ENCODE data around the gene RERE.
"Not testable (repeated sequence)": the region's sequence is repeated elsewhere in the genome, so short reads cannot be mapped to it uniquely, and the experiment has no call there.

The RERE gene

DNA sequence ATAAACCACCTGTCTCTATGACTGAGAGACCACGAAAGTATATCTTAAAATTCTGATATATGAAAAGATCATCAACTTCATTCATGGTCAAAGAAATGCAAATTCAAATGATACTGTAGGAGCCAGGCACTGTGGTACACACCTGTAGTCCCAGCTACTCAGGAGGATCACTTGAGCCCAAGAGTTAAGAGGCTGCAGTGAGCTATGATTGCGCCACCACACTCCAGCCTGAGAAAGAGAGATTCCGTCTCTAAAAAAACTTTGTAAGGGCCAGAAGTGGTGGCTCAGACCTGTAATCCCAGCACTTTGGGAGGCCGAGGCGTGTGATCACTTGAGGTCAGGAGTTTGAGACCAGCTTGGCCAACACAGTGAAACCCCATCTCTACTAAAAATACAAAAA is 17.0 kb downstream of the RERE start:
- DNase-seq (ENCODE audit: low read depth in 2 of 2): no peak

- DNase-seq (ENCODE audit: low read depth in 2 of 2): no peak
Measured at GRCh38 chr1:8797216-8797615, 20.2 kb downstream of the RERE start.

- DNase-seq (ENCODE audit: low read depth in 2 of 2): no peak
Measured at GRCh38 chr1:8796812-8797211, 20.6 kb downstream of the RERE start.

DNA sequence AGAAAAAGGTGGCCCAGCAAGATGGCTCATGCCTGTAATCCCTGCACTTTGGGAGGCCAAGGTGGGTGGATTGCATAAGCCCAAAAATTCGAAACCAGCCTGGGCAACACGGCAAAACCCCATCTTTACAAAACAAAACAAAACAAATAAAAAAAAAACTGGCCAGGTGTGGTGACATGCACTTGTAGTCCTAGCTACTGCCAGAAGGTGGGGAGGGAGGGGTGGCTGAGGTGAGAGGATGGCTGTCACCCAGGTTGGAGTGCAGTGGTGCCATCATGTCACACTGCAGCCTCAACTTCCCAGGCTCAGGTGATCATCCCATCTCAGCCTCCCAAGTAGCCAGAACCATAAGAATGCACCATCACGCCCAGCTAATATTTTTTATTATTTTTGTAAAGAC is 22.8 kb downstream of the RERE start:
- DNase-seq (ENCODE audit: low read depth in 2 of 2): no peak

GRCh38 chr1:8791819-8792218 is 25.6 kb downstream of the RERE start:
- no peak for DNase-seq (ENCODE audit: low read depth in 2 of 2)

DNA sequence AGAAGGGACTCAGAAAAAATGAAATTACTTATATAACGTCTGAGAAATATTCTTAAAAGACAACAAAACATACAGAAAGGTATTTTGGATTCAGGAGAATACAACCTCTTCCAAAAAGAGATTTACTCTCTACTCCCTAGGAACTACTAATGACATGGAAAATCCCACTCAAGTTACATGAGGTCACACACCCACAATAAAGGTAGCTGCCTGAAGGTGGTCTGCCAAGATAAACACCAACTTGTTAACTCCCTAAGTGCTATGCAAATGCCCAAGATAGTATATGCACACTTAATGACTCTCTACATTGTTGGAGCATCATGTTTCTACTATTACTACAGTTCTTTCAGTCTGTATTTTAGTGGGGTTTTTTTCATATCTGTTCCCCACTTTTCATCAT is 26.5 kb downstream of the RERE start:
- DNase-seq (ENCODE audit: low read depth in 2 of 2): no peak

DNA sequence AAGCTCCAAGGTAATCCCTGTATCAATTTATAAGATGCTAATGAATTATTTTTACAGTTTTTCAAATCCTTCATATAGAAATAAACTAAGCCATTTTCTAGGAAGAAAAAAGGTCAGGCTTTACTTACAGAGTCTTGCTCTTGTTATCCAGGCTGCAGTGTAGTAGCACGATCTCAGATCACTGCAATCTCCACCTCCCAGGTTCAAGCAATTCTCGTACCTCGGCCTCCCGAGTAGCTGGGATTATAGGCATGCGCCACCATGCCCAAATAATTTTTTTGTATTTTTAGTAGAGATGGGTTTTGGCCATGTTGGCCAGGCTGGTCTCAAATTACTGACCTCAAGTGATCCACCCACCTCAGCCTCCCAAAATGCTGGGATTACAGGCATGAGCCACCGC is 27.0 kb downstream of the RERE start:
- DNase-seq (ENCODE audit: low read depth in 2 of 2): no peak

DNA sequence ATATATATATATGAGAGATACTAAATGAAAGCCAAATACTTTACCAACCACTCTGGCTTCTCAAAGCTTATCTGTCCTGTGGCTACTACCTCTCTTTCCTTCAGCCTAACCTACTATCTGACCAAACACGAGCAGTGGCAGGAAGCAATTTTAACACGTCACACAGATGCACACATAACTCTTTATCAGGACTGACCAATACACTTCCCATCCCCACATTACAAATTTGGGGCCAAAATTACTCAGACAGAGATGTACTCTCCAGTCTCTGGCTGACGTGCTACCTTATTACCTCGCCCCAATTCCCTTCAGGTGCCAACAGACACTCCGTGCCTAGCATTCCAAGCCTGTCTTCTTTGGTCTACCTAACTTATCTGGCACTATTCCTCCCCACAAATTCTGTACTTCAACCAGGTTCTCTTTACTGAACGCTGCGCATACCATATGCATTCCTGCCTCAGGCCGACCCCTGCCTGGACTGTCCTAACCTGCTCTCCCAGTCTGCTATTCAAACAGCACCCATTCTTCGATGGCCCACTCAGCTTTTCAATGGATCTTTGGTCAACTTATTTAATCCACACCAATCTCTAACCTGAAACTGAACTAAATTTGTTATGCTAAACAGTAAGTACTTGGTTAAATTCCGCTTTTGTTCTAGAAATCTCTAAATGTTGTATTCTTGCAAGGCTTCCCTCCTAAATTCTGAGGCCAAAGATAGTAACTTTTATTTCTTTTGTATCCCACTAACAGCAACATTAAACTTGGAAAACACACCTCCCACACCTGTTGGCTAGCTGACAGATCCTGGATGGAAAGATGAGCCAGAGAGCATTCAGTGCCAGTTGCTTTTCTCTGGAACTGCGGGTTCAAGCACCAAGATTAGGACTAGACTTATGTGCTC is 27.9 kb downstream of the RERE start:
- DNase-seq (ENCODE audit: low read depth in 2 of 2): no peak

DNA sequence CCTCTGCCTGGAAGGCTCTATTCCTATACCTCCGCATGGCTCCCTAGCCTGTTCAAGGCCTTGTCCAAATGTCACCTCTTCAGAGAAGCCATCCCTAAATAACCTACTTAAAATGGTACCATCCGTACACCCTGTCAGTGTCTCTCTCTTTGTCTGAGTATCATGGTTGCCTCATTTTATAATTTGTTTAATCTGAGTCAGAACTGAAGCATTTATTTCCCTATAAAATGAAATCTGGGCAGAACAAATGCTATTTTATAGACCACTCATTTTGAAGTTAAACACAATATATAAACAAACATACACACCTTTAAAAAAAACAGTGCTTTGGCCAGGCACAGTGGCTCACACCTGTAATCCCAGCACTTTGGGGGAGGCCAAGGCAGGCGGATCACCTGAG is 30.2 kb downstream of the RERE start:
- no peak for DNase-seq (ENCODE audit: low read depth in 2 of 2)

DNA sequence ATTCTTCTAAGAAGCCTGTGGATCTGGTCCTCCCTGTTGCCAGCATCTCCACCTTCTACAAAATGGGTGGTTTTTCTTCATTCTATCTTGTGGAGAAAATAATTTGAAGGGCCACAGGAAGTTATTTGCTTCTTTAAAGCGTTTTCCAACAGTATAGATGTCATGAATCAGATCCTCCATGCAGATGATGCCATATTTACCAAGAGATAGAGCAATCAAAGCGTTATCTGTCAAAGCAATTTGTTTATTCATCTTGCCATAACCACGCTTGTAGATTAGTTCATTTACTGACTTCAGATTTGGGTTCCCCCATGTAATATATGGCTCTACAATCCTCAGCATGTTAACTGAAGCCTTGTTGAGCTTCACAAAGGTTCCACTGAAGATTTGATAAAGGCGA is 31.2 kb downstream of the RERE start:
- DNase-seq (ENCODE audit: low read depth in 2 of 2): not testable (repeated sequence)

DNA sequence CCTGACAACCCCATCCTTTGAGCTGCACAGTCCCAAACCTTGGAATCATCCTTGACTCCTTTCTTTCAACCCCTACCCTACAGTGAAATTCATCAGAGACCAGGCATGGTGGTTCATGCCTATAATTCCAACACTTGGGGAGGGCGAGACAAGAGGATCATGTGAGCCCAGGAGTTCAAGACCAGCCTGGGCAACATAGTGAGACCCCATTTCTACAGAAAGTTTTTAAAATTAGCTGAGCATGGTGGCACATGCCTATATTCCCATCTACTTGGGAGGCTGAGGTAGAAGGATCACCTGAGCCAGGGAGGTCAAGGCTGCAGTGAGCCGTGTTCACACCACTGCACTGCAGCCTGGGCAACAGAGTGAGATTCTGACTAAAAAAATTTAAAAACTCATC is 34.5 kb downstream of the RERE start:
- no peak for DNase-seq (ENCODE audit: low read depth in 2 of 2)

GRCh38 chr1:8782001-8782620 is 35.3 kb downstream of the RERE start:
- DNase-seq (ENCODE audit: low read depth in 2 of 2): no peak

- no peak for DNase-seq (ENCODE audit: low read depth in 2 of 2)
Measured at GRCh38 chr1:8780405-8780804, 37.0 kb downstream of the RERE start.

DNA sequence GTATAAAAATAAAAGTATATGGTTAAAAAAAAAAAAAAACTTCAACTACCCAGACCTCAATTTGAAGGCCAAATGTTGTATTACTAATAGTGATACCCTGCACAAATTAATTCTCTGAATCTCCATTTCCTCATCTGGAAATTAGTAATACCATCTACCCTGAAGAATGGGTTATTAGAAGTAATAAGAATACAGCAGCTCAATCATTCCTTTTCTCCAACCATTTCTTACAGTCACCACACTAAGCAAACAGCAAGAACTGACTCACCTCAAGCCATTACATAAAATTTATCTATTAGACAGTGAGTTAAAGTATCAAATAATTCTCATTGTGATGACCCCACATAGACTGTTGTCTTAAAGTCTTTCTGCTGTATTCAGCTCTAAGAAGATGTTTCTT is 39.6 kb downstream of the RERE start:
- DNase-seq (ENCODE audit: low read depth in 2 of 2): no peak

DNA sequence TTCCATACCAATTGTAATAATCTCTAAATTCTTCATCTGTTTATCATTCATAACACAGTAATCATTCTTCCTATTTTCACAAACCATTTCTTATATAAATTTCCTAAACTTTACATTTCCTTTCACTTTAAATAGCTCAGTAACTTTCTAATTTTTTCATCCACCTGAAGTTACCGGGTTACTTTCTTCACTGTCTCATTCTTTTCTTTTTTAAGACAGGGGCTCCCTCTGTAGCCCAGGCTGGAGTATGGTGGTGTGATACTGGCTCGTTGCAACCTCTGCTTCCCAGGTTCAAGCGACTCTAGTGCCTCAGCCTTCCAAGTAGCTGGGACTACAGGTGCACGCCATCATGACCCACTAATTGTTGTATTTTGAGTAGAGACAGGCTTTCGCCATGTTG is 41.3 kb downstream of the RERE start:
- no peak for DNase-seq (ENCODE audit: low read depth in 2 of 2)

DNA sequence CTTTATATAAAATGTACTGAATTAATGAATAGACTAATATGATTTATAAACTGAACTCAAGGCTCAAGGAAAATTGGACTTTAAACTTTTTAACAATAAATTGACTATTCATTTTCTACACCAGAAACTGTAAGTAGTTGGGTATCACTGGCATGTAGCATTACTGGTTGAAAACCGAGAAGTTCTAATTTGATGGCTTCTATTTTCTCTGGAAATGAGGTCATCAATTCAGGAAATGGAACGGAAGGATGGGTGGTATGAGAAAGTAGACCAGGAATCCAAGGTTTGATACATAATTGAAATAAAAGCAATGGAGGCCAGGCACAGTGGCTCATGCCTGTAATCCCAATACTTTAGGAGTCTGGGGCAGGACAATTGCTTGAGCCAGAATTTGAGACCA is 50.4 kb downstream of the RERE start:
- DNase-seq (ENCODE audit: low read depth in 2 of 2): no peak

- DNase-seq (ENCODE audit: low read depth in 2 of 2): no peak
Measured at GRCh38 chr1:8765198-8765597, 52.2 kb downstream of the RERE start.

DNA sequence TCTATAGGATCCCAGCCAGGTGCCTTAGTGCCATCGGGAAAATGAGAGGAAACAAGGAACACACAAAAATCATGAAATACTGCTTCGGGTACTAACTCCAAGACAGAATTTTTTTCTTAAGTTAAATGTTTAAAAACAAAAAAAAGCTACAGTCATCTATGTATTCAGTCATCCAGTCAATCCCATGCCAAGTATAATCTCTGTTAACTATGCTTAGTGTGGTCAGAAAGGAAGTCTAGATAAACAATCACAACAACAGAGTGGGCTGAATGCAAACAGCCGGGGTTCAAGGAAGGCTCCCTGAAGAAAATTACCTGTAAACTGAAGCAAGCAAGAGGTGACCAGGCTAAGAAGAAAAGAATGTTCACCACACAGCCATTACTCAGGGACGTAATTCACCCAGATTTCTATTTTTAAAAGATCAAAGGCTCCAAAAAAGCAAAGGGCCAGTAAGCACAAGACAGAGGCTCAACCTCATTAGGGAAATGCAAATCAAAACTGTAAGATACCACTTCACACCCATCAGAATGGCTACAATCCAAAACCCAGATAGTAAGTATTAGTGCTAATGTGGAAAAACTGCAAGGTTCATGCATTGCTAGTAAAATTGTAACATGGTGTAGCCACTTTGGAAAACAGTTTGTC is 53.0 kb downstream of the RERE start:
- no peak for DNase-seq (ENCODE audit: low read depth in 2 of 2)

GRCh38 chr1:8763888-8764287 is 53.6 kb downstream of the RERE start:
- no peak for DNase-seq (ENCODE audit: low read depth in 2 of 2)

DNA sequence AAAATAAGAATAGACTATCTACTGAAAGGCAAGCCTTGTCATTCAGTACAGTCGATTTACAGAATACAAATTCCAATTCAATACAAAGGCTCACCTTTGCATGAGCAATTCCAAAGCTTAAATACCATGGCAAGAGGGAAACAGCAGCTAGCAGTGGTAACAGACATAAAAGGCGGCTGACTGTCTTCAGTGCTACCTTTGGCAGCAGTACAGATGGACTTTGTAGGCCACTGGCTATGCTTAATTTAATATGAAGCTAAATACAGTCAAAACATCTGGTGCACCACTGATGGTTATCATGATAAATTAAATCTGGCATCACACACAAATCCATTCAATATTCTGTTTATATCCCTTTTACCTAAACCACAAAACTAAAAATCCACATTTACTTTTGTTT is 62.4 kb downstream of the RERE start:
- DNase-seq (ENCODE audit: low read depth in 2 of 2): no peak

DNA sequence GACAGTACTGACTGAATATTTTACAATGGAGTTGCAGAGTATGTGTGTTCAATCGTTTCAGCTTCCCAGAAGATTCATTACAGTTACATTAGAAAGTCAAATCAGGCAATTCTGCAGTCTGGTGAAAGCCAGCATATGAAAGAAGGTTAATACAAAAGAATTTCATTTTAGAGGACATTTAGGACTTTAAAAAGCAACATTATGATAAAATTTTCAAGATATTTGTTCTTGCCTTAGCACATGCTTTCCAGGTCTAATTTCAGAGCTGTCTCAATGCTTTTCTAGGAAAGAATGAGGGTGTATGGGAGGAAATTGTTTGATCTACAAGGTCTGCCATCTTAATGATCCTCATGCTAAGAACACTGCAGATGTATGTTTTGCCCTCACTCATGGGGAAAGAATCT is 63.2 kb downstream of the RERE start:
- no peak for DNase-seq (ENCODE audit: low read depth in 2 of 2)

DNA sequence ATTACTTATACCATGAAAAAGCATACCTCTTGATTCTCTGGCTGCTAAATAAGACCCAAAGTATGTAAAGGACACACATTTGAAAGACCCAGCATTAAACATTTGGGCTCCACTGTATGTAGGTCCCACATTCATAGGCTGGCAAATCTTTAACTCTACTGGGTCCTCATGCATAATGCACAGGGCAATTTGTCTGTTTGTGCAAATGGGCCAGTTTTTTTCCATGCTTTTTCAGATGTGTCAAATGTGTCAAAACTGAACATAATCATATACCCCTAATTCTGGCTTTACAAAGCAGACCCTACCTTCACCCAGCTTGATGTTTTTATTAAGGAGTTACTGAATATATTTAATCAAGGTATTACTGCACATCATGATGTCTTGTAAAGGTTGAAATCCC is 63.7 kb downstream of the RERE start:
- no peak for DNase-seq (ENCODE audit: low read depth in 2 of 2)

All from stimulated activated CD4-positive, alpha-beta T cell treated with anti-CD3 and anti-CD28 coated beads, Interleukin-4, amount 100 ng/mL, for 48 hours (primary cell).